Sigmoid colon (tissue), 7 donors: ENCODE results near the gene FAM162A. TPM values are rescaled to one million over a fixed set of nuclear protein-coding genes. Genes with fewer than 3 reads are reported as not detected.

Source experiments
- DNase-seq: peaks from one replicate; pipeline ENCODE4 v3.0.0-alpha.2; 2019
- H3K27ac ChIP-seq, 4 donors: fragments of 200-600 bp; sonication (generic); one replicate each; pipeline ENCODE4 v1.5.1; 2016 to 2019; ENCODE audit warnings: mild to moderate bottlenecking in 1 of 4
- H3K27me3 ChIP-seq, 3 donors: fragments of 200-600 bp; sonication (generic); one replicate each; pipeline ENCODE4 v1.5.1; 2019; ENCODE audit warnings: mild to moderate bottlenecking in 1 of 3
- H3K36me3 ChIP-seq, 4 donors: fragments of 200-600 bp; sonication (generic); one replicate each; pipeline ENCODE4 v1.5.1; 2016 to 2019
- H3K4me1 ChIP-seq, 4 donors: fragments of 200-600 bp; sonication (generic); one replicate each; pipeline ENCODE4 v1.5.1; 2017 to 2019
- H3K4me3 ChIP-seq, 4 donors: fragments of 200-600 bp; sonication (generic); one replicate each; pipeline ENCODE4 v1.5.1; 2017 to 2019; ENCODE audit warnings: mild to moderate bottlenecking in 2 of 4, moderate library complexity in 1 of 4
- H3K9me3 ChIP-seq, 4 donors: fragments of 200-600 bp in 3 of 4; sonication (generic) in 3 of 4; one replicate each; pipeline versions ENCODE4 v1.5.1 to v1.6.1; 2013 to 2019
- EP300 ChIP-seq, 4 donors: sonication (generic); formaldehyde crosslinking; IDR thresholded peaks; one replicate each; pipeline ENCODE4 v1.6.1; 2017; ENCODE audit warnings: antibody characterized with exemption in 4 of 4
- POLR2A ChIP-seq, 2 donors: fragments of 450-650 bp; IDR thresholded peaks; one replicate each; pipeline ENCODE4 v1.6.1; 2016; ENCODE audit warnings: antibody characterized with exemption in 2 of 2, mild to moderate bottlenecking in 2 of 2, moderate library complexity in 2 of 2
- POLR2AphosphoS5 ChIP-seq, 4 donors: sonication (generic); formaldehyde crosslinking; IDR thresholded peaks; one replicate each; pipeline ENCODE4 v1.6.1; 2017; ENCODE audit warnings: antibody characterized with exemption in 4 of 4
- WGBS, 2 donors: extraction: QIAGEN DNeasy Blood & Tissue Kit; methylation state at CpG; one replicate each; pipeline ENCODE4 v1.1.7; 2013; 5-methylcytosine and 5-hydroxymethylcytosine counted together
- intact Hi-C: fragments of 100-400 bp; cut with DNase I; formaldehyde crosslinking; loops from one replicate; pipeline ENCODE4 v1.15.1; 2023
- polyA plus RNA-seq, 3 donors: library from polyadenylated mRNA; stranded (reverse); fragments of 200-250 nt; gene quantifications; one replicate each; pipeline ENCODE4 v1.2.3, GENCODE V29; 2013
- total RNA-seq, 4 donors: library from RNA; depleted of rRNA; stranded (reverse); fragments of >200 nt; gene quantifications; one replicate each; pipeline ENCODE4 v1.1.0, GENCODE V29; 2016
- TF ChIP-seq, protein P1 (sequence below), 4 experiments: fragments of 450-650 bp in 3 of 4; fragments of 200-600 bp in 1 of 4; IDR thresholded peaks; one replicate each; pipeline ENCODE4 v1.5.1; 2016 to 2019; ENCODE audit warnings: antibody characterized with exemption in 4 of 4, mild to moderate bottlenecking in 3 of 4, moderate library complexity in 2 of 4
- donor health status: healthy with polysubstance abuse.
- donor health status: Bipolar disorder and iron deficiency.
- donor health status: healthy.

FAM162A gene
- total and polyA plus RNA-seq, 7 donors = 37.1 to 298 (median 56.6) TPM

DNA sequence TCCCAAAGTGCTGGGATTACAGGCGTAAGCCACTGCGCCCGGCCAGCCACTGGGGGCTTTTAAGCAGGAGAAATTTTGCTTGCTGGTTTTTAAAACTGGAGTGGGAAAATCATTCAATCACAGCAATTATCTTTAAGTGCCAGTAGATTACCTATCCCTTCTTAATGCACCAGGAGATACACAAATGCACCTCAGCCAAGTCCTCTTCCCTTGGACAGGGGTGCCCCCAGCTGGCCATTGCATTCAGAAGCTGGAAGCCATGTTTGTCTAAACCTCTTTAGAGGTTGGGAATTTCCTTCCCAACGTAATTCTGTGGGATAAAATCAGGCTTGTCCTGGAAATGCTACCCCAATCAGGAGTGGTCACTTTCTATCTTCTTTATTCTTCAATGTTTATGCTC is 27.6 kb upstream of the FAM162A start:
- 61 to 79% methylated on average over 4 of the region's 4 CpGs for WGBS, 2 donors
- H3K27me3 ChIP-seq = no peaks in the 10 kb centered on the region

DNA sequence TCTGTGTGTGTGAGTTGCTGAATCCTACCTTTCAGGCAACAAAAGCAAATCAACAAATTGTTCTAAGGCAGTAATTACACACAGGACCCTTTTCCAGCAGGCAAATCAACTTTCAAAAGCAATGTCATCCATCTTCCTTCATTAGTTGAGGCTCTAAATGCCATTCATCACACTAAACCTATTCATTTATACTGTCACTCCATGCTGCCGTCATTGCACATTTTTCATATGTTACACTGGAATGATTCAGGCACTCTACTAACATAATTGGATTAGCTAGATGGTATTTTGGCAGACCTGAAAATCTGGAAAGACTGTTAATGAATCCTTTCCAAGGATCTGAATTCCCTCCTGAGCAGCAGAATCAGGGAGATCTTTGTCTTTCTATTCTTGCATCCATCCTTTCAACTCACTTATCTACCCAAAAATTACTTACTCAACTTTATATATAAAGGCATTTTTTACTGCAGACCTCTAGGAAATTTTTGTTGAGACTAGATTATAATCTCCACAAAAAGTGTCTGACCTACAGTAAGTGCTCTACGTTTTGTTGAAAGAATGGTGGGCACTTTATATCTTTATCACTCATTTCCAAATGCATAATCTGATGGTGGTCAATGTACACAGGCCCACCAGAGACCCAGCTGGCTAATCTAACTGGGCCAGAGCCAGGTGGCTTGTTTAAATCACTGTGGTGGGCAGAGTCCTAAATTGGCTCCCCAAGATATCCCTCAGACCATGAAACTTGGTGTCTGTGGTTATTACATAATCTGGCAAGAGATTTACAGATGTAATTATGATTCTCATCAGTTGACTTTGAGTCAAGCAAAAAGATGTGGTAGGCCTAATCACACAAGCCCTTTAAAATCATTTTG is 25.9 kb upstream of the FAM162A start:
- no peak for DNase-seq
- Histone ChIP-seq H3K27me3 (no peaks in the 10 kb centered on the region), H3K36me3 (peaks cover 0 to 37% (median 8%) of the 10 kb centered on the region in 4 donors), H3K4me1 (no peaks in the 10 kb centered on the region), H3K4me3 (no peak overlapping the region), H3K27ac (no peak overlapping the region), H3K9me3 (no peaks in the 10 kb centered on the region)
- WGBS, 2 donors = 75 to 78% methylated on average over 2 of the region's 2 CpGs
- no peak for TF ChIP-seq EP300 (IDR thresholded peaks at IDR 0.05)
- no peak for TF ChIP-seq POLR2A (IDR thresholded peaks at IDR 0.05)
- TF ChIP-seq, protein P1, sequence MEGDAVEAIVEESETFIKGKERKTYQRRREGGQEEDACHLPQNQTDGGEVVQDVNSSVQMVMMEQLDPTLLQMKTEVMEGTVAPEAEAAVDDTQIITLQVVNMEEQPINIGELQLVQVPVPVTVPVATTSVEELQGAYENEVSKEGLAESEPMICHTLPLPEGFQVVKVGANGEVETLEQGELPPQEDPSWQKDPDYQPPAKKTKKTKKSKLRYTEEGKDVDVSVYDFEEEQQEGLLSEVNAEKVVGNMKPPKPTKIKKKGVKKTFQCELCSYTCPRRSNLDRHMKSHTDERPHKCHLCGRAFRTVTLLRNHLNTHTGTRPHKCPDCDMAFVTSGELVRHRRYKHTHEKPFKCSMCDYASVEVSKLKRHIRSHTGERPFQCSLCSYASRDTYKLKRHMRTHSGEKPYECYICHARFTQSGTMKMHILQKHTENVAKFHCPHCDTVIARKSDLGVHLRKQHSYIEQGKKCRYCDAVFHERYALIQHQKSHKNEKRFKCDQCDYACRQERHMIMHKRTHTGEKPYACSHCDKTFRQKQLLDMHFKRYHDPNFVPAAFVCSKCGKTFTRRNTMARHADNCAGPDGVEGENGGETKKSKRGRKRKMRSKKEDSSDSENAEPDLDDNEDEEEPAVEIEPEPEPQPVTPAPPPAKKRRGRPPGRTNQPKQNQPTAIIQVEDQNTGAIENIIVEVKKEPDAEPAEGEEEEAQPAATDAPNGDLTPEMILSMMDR (IDR thresholded peaks at IDR 0.05) = no peak
- no peak for TF ChIP-seq POLR2AphosphoS5 (IDR thresholded peaks at IDR 0.05)
- intact Hi-C loops = loop anchor here (10.0 kb wide), 1 partner anchor 813 kb away; the partner anchor contains the start of gene POLQ

More for the DNA sequence above, 27.6 kb upstream of the FAM162A start:
- no peak for DNase-seq
- peaks cover 0 to 21% (median 2%) of the 10 kb centered on the region in 4 donors for H3K36me3 ChIP-seq
- no peaks in the 10 kb centered on the region for H3K9me3 ChIP-seq
- no peak overlapping the region for H3K27ac ChIP-seq
- H3K4me1 ChIP-seq = no peaks in the 10 kb centered on the region
- TF ChIP-seq POLR2AphosphoS5 (IDR thresholded peaks at IDR 0.05) = no peak
- TF ChIP-seq, protein P1 (IDR thresholded peaks at IDR 0.05) = peak in 2 of 4 experiments; percentile 28 to 34
- no peak for TF ChIP-seq EP300 (IDR thresholded peaks at IDR 0.05)
- TF ChIP-seq POLR2A (IDR thresholded peaks at IDR 0.05) = no peak
- no peak overlapping the region for H3K4me3 ChIP-seq
- intact Hi-C loops = loop anchor here (10.0 kb wide), 1 partner anchor 812 kb away; the partner anchor contains the start of gene POLQ

DNA sequence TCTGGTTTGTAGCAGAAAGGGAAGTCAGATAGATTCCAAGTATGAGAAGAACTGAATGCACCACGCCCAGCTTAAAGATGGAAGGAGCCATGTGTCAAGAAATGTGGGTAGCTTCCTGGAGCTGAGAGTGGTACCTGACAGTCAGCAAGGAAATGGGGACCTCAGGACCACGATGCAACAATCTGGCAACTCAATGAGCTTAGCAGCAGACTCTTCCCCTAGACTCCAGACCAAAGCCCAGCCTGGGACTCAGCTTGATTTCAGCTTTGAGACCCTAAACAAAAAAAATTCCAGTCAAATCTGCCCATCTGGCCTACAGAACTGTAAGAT is 25.3 kb upstream of the FAM162A start:
- intact Hi-C loops = loop anchor here (10.0 kb wide), 1 partner anchor 814 kb away; the partner anchor contains the start of gene POLQ
- WGBS, 2 donors = 93 to 98% methylated on average over 2 of the region's 2 CpGs
- TF ChIP-seq EP300 (IDR thresholded peaks at IDR 0.05) (no peak), POLR2AphosphoS5 (IDR thresholded peaks at IDR 0.05) (no peak)
- no peak overlapping the region for H3K27ac ChIP-seq
- no peak for DNase-seq
- H3K27me3 ChIP-seq = no peaks in the 10 kb centered on the region
- no peaks in the 10 kb centered on the region for H3K4me1 ChIP-seq
- peaks cover 0 to 40% (median 8%) of the 10 kb centered on the region in 4 donors for H3K36me3 ChIP-seq
- no peak overlapping the region for H3K4me3 ChIP-seq
- H3K9me3 ChIP-seq = no peaks in the 10 kb centered on the region

DNA sequence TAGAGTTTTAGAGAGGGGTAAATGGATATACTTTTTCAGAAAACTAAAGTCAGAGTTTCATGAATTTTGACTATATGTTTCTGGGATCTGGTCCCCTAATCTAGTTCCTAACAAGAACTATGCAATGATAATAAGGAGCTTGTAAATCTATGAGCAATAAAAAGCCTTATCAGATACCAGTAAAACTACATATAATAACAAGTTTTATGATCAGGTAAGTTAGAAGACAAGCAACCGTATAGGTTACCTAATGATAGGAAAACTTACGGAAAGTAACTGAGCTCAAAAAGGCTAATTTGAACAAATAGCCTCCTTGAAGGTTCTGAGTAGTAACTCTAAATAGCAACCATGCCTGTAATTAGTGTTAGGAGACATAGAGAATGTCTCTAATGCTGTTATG is 22.0 kb upstream of the FAM162A start:
- WGBS, 2 donors = 23 to 68% methylated on average over 2 of the region's 2 CpGs
- intact Hi-C loops = no loop called here
- H3K9me3 ChIP-seq = no peaks in the 10 kb centered on the region
- no peak overlapping the region for H3K27ac ChIP-seq
- DNase-seq = no peak
- H3K27me3 ChIP-seq = no peaks in the 10 kb centered on the region
- H3K36me3 ChIP-seq = peaks cover 3 to 74% (median 16%) of the 10 kb centered on the region in 4 donors
- no peak overlapping the region for H3K4me3 ChIP-seq
- H3K4me1 ChIP-seq = no peaks in the 10 kb centered on the region
- TF ChIP-seq EP300 (IDR thresholded peaks at IDR 0.05) (no peak), POLR2AphosphoS5 (IDR thresholded peaks at IDR 0.05) (no peak), POLR2A (IDR thresholded peaks at IDR 0.05) (no peak)
- TF ChIP-seq, protein P1 (IDR thresholded peaks at IDR 0.05) = no peak

DNA sequence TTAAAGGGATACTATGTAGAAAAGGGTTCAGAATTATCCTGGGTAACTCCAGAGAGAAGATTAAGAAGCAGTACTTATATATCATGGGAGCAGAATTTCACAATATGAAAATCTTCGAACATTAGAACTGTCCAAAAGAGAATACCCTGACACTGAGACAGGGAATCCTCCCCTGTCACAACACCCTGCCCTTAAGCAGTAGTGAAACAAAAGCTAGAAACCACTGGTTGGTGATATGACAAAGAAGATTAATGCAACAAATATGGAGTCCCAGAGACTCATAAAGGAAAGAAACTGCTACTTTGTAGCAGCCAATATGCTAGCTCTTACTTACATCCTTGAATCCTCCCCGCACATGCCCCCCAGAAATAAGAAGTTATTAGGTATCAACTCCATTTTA is 19.5 kb upstream of the FAM162A start:
- intact Hi-C loops = no loop called here
- Histone ChIP-seq H3K4me3 (no peak overlapping the region), H3K9me3 (no peaks in the 10 kb centered on the region), H3K4me1 (no peaks in the 10 kb centered on the region), H3K27ac (no peak overlapping the region), H3K27me3 (no peaks in the 10 kb centered on the region), H3K36me3 (peaks cover 3 to 83% (median 13%) of the 10 kb centered on the region in 4 donors)
- DNase-seq = no peak
- TF ChIP-seq, protein P1 (IDR thresholded peaks at IDR 0.05) = no peak
- TF ChIP-seq EP300 (IDR thresholded peaks at IDR 0.05) = no peak
- WGBS, 2 donors = 70 to 95% methylated on average over 2 of the region's 2 CpGs
